HS-27A (cell line): Measurements from ENCODE around the gene HACL1.
"Not testable (repeated sequence)": the region's sequence is repeated elsewhere in the genome, so short reads cannot be mapped to it uniquely, and the experiment has no call there.

Experiments
- DNase-seq: peaks from one replicate; pipeline ENCODE4 v3.0.0-alpha.2; 2012; ENCODE audit warnings: low read depth, missing footprints

The HACL1 gene

GRCh38 chr3:15579051-15579450, 22.3 kb downstream of the HACL1 start:
- no peak for DNase-seq

GRCh38 chr3:15578289-15578867, 23.0 kb downstream of the HACL1 start:
- no peak for DNase-seq

GRCh38 chr3:15576475-15576874, 24.9 kb downstream of the HACL1 start:
- DNase-seq = no peak

- DNase-seq = no peak
Measured at GRCh38 chr3:15575446-15575845, 25.9 kb downstream of the HACL1 start.

- no peak for DNase-seq
Measured at GRCh38 chr3:15572138-15572537, 29.2 kb downstream of the HACL1 start.

GRCh38 chr3:15563190-15563589, 38.2 kb downstream of the HACL1 start:
- DNase-seq = no peak

- DNase-seq = no peak
Measured at GRCh38 chr3:15562560-15562959, 38.8 kb downstream of the HACL1 start.

- DNase-seq = no peak
Measured at GRCh38 chr3:15558581-15558980, 42.8 kb downstream of the HACL1 start.

- DNase-seq = peak; percentile 27
Measured at GRCh38 chr3:15557511-15557946, 43.8 kb downstream of the HACL1 start.

- no peak for DNase-seq
Measured at GRCh38 chr3:15556512-15556911, 44.9 kb downstream of the HACL1 start.

GRCh38 chr3:15553749-15554148, 47.6 kb downstream of the HACL1 start:
- DNase-seq = no peak

GRCh38 chr3:15551902-15552301, 49.5 kb downstream of the HACL1 start:
- no peak for DNase-seq

- no peak for DNase-seq
Measured at GRCh38 chr3:15549846-15550245, 51.5 kb downstream of the HACL1 start.

GRCh38 chr3:15542614-15543013, 58.8 kb downstream of the HACL1 start:
- DNase-seq = no peak

GRCh38 chr3:15541371-15541770, 60.0 kb downstream of the HACL1 start:
- no peak for DNase-seq

GRCh38 chr3:15539066-15539465, 62.3 kb downstream of the HACL1 start:
- no peak for DNase-seq

GRCh38 chr3:15538345-15538744, 63.0 kb downstream of the HACL1 start:
- no peak for DNase-seq

- DNase-seq = no peak
Measured at GRCh38 chr3:15536856-15537255, 64.5 kb downstream of the HACL1 start.

- DNase-seq = no peak
Measured at GRCh38 chr3:15535732-15536131, 65.6 kb downstream of the HACL1 start.

- not testable (repeated sequence) for DNase-seq
Measured at GRCh38 chr3:15532614-15533013, 68.8 kb downstream of the HACL1 start.

- DNase-seq = no peak
Measured at GRCh38 chr3:15531346-15531745, 70.0 kb downstream of the HACL1 start.

- no peak for DNase-seq
Measured at GRCh38 chr3:15528854-15529537, 72.4 kb downstream of the HACL1 start.

- DNase-seq = no peak
Measured at GRCh38 chr3:15527031-15527459, 74.3 kb downstream of the HACL1 start.

- DNase-seq = no peak
Measured at GRCh38 chr3:15525790-15526189, 75.6 kb downstream of the HACL1 start.
